Activated CD8-positive, alpha-beta memory T cell treated with anti-CD3 and anti-CD28 coated beads, Interleukin-2, amount 50 U/mL, for 1 hour (primary cell): Measurements from ENCODE around the gene ITFG1.

Source experiments
- DNase-seq: peaks from one replicate; pipeline ENCODE4 v3.0.0-alpha.2; 2020; ENCODE audit errors: extremely low read depth

Gene ITFG1

GRCh38 chr16:47460711-47461597 is at the start of gene ITFG1, which contains the start of gene PHKB:
Gene ITFG1 (minus strand): TSS chr16:47461063. CDS start chr16:47461045, 18 bp downstream.
Gene PHKB (plus strand): TSS chr16:47461331. CDS start chr16:47461351, 20 bp downstream.
- peak; percentile 81 for DNase-seq

GRCh38 chr16:47507701-47508100 is 46.8 kb upstream of the ITFG1 start:
- no peak for DNase-seq

GRCh38 chr16:47506800-47507199 is 45.9 kb upstream of the ITFG1 start:
- no peak for DNase-seq

GRCh38 chr16:47504599-47504998 is 43.7 kb upstream of the ITFG1 start:
- no peak for DNase-seq

GRCh38 chr16:47503936-47504335 is 43.1 kb upstream of the ITFG1 start:
- DNase-seq, result no peak

- DNase-seq, result no peak
Measured at GRCh38 chr16:47499700-47500264, 38.9 kb upstream of the ITFG1 start.

- DNase-seq, result no peak
Measured at GRCh38 chr16:47499080-47499699, 38.3 kb upstream of the ITFG1 start.

GRCh38 chr16:47493381-47494337 is 32.8 kb upstream of the ITFG1 start:
- no peak for DNase-seq

- DNase-seq, result no peak
Measured at GRCh38 chr16:47492428-47493377, 31.8 kb upstream of the ITFG1 start.

- DNase-seq, result no peak
Measured at GRCh38 chr16:47492036-47492427, 31.2 kb upstream of the ITFG1 start.

GRCh38 chr16:47490471-47490870 is 29.6 kb upstream of the ITFG1 start:
- no peak for DNase-seq

GRCh38 chr16:47488051-47488450 is 27.2 kb upstream of the ITFG1 start:
- DNase-seq, result no peak

GRCh38 chr16:47486856-47487255 is 26.0 kb upstream of the ITFG1 start:
- DNase-seq, result no peak

GRCh38 chr16:47483616-47484015 is 22.8 kb upstream of the ITFG1 start:
- DNase-seq, result no peak

GRCh38 chr16:47481698-47482374 is 21.0 kb upstream of the ITFG1 start:
- DNase-seq, result no peak

GRCh38 chr16:47480410-47480809 is 19.5 kb upstream of the ITFG1 start:
- no peak for DNase-seq

GRCh38 chr16:47477679-47478078 is 16.8 kb upstream of the ITFG1 start:
- DNase-seq, result no peak

GRCh38 chr16:47476654-47477345 is 15.9 kb upstream of the ITFG1 start:
- no peak for DNase-seq

GRCh38 chr16:47475786-47476185 is 14.9 kb upstream of the ITFG1 start:
- no peak for DNase-seq
